GM18517 (cell line): ENCODE data around the gene SLC38A4.
"Not testable (repeated sequence)": the region's sequence is repeated elsewhere in the genome, so short reads cannot be mapped to it uniquely, and the experiment has no call there.

ENCODE experiments used
- ATAC-seq: cut with Tn5 transposase; IDR thresholded peaks from one replicate; pipeline ENCODE4 v1.9.1; 2021; ENCODE audit warnings: mild to moderate bottlenecking, moderate library complexity; ENCODE audit not compliant: unreplicated experiment

The SLC38A4 gene, protein sequence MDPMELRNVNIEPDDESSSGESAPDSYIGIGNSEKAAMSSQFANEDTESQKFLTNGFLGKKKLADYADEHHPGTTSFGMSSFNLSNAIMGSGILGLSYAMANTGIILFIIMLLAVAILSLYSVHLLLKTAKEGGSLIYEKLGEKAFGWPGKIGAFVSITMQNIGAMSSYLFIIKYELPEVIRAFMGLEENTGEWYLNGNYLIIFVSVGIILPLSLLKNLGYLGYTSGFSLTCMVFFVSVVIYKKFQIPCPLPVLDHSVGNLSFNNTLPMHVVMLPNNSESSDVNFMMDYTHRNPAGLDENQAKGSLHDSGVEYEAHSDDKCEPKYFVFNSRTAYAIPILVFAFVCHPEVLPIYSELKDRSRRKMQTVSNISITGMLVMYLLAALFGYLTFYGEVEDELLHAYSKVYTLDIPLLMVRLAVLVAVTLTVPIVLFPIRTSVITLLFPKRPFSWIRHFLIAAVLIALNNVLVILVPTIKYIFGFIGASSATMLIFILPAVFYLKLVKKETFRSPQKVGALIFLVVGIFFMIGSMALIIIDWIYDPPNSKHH

DNA sequence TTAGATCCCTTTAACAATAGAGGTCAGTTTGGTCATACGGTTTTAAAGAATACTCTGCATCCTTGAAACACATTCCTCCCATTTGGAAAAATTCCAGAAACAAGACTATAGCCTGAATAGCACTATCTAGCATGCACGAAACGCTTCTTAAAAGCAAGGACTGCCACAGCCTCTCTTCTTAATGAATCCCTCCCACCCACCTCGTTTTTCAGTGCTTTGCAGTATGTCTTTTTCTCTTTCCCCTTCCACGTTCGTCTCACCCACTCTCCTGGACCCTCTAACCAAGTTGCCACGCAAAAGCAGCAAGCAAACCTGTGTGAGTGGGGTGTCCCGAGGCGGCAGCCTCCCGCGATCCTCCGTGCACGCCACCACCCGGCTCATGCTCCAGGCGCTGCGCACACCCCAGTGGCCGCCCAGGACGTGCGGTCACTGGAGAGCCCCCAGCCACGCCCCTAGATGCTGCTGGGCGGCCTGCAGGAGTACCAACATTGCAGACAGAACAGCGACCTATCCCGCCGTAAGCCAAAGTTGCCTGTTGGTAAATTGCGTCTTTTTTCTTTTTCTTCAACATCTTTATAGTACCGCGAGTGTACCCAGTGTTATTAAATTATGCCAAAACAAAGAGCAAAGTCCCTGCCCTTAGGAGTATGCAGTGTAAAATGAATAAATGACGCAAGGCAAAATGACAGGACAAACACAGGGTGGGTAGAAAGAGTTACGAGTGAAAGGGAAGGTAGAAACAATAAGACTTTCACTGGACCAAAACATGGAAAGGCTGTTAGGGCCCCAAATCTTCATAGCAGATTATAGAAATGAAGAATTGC lies at the start of gene SLC38A4:
Gene SLC38A4 (minus strand): TSS at position 407 of the 824 bp plus-strand sequence. CDS start 32,926 bp downstream, outside the sequence.
- ATAC-seq = no peak

DNA sequence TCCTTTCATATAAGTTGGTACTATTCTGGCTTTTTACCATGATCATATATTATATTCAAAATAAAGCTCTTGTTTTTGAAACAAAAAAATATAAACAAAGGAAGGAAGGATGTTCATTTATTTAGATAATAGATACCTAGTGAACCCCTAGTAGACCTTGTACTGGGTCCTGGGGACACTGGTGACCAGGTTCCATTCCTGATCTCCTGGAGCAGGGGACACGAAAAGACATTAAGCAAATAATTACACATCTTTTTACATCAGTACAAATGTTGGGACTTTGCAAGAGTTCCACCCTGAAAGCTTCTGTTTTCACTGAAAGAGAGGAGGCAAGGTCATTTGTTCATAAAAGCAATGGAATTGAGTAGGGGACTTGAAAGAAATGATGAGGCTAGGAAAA lies 49.3 kb upstream of the SLC38A4 start:
- no peak for ATAC-seq

DNA sequence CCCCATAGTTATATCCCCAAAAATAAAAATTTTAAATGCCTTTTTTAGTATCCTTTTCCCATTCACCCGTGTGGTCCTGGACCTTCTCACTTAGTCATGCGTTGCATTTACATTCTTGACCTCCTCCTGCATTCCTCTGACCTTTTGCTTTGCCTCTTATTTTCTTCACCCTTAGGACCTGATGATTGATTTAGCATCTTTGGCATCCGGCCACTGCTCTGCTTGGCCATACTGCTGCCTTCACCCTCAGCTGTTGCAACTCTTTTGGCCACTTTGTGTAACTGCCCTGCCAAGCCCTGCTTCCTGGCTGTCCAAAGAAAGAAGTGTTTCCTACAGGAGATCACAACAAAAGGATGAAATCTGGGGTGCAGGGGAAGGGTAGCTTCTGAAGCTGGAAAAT lies 48.8 kb upstream of the SLC38A4 start:
- ATAC-seq = no peak

DNA sequence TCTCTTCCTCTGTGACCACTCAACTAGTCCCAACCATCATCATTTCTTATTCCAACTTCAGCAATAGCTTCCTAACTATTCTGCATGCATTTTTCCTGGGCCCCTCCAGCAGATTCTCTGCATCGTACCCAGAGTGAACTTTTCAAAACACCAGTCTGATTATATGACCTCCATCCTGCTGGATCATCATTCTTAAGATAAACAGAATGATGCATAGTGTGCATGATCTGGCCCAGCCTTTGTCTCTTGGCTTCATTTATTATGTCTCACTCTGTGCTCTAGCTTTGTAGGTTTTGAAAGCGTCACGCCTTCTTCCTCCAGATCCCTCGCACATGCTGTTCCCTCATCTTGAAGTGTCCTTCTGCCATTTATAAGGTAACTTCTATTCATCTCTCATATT lies 46.3 kb upstream of the SLC38A4 start:
- ATAC-seq = no peak

DNA sequence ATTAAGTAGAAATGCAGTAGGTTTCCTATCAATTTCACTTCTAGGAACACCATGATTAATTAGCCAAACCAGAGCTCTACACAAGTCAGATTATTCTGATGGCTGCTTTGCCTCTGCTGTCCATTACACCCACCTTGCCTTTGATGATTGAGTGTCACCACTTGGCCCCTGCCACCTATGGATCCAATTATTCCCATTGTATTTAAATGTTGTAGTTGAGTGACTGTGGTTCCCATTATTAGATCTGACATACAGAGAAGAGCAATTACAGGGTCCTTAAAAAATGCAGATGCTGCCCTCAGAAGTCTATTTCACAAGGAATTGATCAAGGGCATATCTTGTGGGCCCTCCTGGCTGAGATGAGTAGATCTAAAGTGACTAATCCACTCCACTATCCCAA lies 39.5 kb upstream of the SLC38A4 start:
- ATAC-seq = no peak

DNA sequence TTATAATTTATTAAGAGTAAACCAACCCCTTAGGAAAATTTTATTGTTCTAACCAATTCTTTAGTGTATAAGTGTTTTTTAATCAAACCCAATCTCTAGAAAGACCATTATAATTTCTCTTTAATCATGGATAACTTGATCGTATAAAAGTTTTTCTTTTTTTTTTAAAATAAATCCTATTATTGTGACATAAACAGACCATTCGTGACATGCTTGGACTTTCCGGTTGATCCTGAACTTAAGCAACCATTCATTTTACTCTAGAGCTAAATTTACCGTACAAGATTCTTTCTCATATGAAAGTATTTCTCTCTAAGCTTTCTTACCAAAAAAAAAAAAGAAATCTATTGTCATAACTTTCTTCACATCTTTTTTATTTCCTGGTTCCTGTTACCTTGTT lies 32.6 kb upstream of the SLC38A4 start:
- no peak for ATAC-seq

DNA sequence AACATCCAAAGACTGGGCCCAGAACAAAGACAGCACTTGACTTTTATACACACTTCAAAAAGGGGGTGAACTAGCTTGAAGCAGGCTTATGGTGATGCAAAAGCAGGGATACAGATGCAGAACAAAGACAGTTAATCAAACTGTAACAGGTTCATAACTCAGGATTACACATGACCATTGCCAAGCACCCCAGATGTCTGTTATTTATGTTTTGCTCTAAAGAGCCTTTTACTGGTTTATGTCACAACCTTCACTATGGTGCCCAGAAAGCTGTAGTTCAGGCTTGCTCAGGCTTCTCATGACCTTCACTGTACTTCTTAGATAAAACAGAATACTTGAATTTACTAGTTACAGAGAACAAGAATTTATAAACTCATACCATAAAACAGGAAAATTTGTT lies 31.7 kb upstream of the SLC38A4 start:
- ATAC-seq = no peak

DNA sequence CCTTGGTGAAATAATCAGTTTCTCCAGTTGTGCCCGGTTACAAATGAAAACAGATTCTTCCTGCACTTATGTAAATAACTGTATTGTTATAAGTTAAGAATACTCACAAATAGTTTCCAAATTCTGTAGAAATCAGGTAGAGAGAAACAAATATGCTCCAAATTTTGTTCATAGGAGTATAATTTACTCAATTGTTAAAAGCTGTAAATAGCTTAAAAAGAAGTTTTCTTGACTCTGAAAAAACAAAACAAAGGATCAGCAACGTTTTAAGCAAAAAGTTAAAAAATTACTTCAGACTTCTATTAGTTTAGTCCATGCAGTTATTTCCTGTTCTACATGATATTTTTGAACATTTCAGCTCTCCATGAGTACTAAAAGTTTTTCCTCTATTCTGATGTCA lies 30.0 kb upstream of the SLC38A4 start:
- no peak for ATAC-seq

DNA sequence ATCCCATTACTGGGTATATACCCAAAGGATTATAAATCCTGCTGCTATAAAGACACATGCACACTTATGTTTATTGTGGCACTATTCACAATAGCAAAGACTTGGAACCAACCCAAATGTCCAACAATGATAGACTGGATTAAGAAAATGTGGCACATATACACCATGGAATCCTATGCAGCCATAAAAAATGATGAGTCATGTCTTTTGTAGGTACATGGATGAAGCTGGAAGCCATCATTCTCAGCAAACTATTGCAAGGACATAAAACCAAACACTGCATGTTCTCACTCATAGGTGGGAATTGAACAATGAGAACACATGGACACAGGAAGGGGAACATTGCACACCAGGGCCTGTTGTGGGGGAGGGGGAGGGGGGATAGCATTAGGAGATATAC lies 28.4 kb upstream of the SLC38A4 start:
- ATAC-seq = not testable (repeated sequence)

DNA sequence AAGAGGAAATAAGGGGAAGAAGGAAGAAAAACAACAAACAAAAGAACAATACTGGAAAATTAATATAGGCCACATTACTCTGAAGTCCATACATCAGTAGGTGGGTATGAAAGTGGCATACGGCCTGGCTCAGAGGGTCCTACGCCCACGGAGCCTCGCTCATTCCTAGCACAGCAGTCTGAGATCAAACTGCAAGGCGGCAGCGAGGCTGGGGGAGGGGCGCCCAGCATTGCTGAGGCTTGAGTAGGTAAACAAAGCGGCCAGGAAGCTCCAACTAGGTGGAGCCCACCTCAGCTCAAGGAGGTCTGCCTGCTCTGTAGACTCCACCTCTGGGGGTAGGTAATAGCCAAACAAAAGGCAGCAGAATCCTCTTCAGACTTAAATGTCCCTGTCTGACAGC lies 23.0 kb upstream of the SLC38A4 start:
- not testable (repeated sequence) for ATAC-seq

DNA sequence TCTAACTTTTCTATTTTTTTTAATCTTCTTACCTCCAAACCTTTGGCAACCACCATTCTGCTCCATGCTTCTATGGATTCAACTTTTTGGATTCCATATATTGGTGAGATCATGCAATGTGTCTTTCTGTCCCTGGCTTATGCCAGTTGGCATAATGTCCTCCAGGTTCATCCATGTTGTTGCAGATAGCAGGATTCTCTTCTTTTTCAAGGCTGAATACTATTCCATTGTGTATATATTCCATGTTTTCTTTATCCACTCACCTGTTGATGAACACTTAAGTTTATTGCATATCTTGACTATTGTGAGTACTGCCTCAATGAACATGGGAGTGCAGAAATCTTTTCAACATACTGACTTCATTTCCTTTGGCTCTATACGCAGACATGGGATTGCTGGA lies 21.2 kb upstream of the SLC38A4 start:
- ATAC-seq = no peak

DNA sequence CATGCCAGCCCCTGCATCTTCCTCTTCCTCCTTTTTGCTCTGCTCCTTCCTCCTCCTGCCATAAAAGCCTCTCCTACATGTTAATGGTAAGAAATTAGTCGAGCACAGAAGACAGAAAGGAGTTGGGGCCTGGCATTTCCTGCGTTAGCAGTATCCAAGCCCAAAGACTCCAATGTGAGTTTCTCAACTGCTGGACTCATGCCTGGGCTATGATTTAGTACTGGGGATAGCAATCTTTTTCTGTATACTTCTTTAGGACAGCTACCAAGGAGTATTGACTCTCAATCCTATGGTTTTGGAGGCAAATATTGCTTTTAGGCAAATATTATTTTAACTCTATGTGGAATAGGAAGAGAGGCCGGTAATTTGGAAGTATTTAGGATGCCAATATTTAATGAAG lies 18.0 kb upstream of the SLC38A4 start:
- ATAC-seq = no peak

DNA sequence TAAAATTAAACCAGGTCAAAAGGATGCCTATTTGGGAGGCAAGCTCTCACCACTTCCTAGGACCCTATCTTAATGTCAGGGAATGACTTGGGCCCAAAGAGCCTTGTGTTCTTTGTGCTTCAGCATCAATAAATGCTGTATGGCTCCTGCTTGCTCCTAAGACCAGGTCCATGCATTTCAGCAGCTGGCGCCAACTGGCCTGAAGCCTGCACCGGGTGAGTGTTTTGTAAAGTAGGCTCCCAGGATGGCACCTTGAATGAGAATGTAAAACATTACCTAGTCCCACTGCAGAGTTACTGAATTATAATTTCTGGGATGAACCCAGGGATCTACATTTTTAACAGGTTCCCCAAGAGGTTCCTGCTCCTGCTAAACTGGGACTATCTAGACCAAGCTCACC lies 16.1 kb upstream of the SLC38A4 start:
- ATAC-seq = no peak

DNA sequence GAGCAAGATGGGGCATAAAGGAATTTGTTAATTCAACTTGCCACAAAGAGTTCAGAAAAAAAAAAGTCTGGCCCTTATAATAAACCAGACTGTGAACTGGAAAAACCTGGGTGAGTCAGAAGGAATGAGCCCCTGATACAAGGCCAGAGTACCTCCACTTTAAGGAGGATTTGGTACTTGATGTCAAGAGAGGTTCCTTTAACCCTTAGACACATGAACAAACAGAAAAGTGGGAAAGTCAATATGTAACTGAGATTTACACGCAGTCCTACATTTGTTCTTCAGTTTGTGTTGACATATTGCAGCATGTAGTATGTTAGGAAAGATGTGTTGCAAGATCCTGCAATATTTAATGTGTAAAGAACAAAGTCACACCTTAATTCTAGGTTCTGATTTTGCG lies 14.2 kb upstream of the SLC38A4 start:
- no peak for ATAC-seq

DNA sequence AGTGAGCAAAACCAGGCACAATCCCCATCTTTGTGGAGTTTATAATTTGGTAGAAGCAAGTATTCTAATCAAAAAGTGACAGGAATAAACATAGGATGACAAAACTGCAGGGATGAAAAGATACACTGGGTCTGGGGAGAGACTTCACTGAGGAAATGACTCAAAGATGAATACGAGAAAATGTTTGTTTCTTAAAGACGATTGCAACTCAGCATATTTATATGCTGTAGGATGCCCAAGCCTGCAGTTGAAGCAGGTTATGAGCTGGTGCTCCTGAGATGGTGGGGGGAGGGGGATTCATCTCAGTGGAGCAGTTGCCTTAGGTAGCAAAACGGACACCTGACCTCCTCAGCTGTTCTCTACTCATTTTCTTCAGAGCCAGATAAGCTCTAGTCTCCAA lies 13.4 kb upstream of the SLC38A4 start:
- ATAC-seq = no peak

DNA sequence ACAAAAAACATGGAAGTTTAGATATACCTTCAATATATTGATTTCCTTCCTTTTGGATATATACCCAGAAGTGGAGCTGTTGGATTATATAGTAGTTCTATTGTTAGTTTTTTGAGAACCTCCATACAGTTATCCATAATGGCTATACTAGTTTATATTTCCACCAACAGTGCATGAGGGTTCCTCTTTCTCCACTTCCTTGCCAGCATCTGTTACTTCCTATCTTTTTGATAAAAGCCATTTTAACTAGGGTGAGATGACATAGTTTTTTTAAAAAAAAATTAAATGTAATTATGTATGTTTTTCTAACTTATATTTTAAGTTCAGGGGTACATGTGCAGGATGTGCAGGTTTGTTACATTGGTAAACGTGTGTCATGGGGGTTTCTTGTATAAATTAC lies 10.0 kb upstream of the SLC38A4 start:
- ATAC-seq = no peak

DNA sequence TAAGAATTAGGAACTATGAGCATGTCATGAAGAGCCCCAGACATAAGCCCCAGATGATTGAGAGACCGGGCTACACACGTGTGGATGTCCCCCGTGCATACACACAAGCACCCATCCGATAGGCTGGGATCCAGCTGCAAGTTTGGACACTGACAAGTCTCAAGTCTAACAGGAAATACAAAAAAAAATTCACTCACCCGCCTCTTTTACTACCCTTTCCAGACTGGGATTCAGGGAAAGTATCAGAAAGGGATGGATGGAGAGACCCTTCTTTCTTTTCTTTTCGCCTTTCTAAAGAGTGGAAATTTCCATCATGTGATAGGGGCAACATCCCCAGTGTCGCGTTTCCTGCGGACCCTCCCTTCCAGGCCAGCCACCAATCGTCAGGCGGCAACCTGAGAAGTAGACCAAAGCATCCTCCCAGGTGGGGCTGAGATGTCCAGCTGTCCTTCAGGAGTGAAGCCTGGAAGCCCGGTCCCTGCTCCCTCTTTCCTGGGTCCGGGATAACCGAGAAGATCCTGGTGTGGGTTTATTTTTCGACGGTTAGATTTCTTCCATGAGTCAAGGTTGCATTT lies 6.4 kb upstream of the SLC38A4 start:
- ATAC-seq = no peak

DNA sequence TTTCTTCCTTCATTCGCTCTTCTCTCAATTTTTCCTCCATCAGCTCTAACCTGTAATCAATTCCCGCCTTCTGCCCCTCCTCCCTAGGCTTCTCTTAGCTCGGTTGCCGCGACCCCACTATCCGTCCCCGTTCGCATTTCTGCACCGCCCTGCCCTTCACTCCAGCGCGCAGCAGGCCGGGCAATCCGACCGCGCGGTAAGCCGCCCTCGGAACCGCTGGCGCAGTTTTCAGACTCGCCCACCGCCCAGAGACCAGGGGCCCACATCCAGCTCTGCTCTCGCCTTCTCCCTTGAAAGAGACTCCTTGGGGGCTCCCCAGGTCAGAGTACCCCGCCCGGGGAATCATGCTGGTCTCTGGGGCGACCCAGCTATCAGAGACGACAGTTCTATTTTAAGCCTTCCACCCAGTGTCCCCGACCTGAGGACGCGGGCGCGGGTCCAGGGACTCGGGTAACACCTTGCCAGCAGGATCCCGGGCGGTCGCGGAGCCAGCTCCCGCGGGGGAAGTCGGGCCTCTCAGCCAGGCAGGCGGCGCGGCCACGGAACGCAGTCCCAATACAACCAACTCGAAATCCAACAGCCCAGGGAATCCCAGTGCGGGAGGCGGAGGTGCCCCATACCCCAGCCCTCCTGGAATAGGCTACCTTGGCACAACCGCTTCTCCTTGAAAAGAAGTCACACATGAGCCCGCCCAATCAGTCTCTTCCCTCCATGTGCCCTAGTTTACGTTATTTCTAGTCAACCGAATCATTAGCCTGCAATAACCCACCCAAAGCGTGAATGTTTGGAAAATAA lies 5.7 kb upstream of the SLC38A4 start:
- no peak for ATAC-seq

DNA sequence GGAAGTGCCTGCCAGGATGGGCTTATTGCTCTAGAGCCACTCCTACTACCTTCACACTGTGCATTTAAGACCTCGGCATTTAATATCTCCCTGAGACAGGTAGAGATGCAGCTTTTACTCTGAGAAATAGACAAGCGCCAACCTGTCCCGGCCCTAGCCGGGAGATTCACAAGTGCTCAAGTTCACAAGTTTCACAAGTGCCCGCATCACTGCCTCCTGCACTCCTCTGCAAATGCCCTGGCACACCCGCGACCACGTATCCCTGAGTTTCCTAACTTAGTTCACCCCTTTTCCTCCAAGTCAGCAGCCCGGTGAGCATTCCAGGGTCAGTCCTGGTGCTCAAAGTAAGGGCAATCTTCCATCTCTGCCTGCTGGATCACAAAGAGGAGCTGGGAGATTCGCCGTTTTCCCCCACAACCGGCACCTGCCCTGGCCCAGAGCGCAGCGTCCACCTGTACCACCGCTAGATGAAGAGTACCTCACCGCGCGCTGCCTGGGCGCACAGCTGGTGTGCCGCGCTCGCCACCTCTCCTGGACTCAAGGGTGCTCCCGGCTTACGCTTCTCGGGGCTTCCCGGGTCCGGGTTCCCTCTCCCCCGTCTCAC lies 5.0 kb upstream of the SLC38A4 start:
- ATAC-seq = no peak

DNA sequence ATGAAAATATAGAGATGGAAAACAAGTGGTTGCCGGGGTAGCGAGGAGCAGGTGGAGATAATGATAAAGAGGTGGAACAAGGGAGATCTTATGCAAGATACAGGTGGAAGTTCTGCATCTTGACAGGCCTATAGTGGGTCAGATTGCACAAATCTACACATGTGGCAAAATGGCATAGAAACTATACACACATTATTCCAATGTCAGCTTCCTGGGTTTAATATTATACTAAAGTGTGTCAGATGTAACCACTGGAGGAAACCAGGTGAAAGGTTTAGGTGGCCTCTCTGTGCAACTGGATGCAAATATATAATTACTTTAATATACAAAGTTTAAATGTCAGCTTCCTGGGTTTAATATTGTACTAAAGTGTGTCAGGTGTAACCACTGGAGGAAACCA lies 1.1 kb downstream of the SLC38A4 start:
- no peak for ATAC-seq
